ENCODE data around the gene KLHL5.
"Not testable (repeated sequence)": the region's sequence is repeated elsewhere in the genome, so short reads cannot be mapped to it uniquely, and the experiment has no call there.

KLHL5 gene

GRCh38 chr4:39104255-39104654, 42.2 kb downstream of the KLHL5 start:
- no peak for DNase-seq

DNA sequence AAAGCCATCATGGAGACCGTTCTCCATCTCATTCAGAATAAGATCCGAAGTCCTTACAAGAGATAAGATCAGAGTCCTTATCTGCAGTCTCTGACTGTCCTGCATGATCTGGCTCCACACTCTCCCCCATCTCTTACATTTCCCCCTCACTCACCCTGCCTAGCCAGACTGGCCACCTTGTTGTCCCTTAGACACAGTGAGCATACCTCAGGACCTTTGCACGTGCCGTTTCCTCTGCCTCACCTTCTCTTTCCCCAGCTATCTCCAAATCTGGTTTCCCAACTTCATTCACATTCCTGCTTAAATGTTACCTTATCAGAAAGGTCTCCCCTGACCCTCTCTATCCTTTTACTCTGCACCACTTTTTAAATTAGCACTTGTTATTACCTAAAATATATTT, 44.0 kb downstream of the KLHL5 start:
- DNase-seq = no peak

DNA sequence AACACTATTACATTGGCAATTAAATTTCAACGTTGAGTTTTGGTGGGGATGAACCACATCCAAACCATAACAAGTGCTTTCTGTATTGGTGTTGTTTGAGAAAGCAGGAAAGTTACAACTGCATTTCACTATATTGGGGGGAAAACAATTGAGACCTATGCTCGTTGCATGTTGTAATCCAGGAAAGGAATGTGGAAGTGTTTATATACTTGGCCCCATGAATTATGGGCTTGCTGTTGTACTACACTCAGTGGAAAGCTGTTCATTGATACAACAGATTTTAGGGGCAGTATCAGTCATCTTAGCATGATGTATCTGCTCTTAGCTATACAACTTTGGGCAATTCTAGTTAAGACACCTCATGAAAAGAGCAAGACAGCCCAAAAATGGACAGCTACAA, 52.4 kb downstream of the KLHL5 start:
- no peak for DNase-seq

DNA sequence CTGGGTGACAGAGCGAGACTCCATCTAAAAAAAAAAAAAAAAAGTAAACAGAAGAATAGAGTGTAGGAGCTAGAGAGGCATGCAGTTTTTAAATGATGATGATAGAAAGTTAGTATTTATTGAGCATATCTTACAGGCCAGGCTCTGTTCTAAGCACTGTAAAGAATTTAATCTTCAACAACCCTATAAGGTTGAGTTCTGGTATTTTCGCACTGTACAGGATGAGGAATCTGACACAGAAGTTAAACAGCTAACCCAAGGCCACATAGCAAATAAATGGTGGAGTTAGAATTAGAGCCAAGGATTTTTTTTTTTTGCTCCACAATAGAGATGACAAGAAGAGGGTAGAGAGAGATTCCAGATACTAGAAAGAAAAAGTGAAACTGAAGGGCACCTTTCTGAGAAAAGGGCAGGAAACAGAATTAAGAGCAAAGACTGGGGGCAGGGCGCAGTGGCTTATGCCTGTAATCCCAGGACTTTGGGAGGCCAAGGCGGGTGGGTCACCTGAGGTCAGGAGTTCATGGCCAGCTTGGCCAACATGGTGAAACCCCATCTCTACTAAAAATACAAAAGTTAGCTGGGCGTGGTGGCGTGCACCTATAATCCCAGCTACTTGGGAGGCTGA, 56.1 kb downstream of the KLHL5 start:
- peak; percentile 22 for DNase-seq

GRCh38 chr4:39120418-39120817, 58.4 kb downstream of the KLHL5 start:
- DNase-seq = no peak

- DNase-seq = no peak
Observed at GRCh38 chr4:39124885-39125599, 63.0 kb downstream of the KLHL5 start.

GRCh38 chr4:39125600-39125985, 63.6 kb downstream of the KLHL5 start:
- no peak for DNase-seq

DNA sequence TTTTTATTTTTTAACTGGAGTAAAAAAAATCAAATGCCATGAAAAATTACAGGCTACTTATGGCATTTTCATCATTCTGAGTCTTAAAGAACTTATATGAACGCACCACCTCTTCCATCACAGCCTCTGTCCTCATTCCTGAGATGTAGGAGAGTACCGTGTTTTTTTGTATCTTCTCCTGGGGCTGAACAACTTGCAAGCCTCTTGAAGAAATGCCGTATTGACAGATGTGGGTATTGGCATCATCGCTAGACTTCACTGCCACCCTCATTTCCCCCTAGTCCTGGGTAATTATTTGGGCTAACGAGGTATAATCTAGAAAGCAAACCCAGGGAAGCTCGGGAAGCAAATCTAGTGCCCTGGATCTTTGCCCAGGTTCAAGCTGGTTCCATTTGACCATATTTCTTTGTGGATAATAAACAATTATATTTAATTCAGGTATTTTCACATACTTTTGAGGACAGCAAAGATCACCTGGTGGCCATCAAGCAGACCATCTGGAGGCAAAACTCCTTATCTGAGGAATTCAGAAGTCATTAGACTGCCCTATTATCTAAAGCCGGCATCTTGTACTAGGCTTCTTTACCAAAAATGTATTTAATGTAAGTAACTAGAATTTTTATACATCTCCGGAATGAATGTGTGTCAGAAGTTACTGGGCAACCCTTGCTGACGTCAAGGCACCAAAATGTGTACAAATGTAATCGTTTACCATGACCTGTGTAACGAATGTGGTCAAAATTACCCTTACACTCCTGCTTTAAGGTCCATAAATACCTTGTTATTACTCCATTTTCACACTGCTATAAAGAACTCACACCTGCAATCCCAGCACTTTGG, 64.4 kb downstream of the KLHL5 start:
- DNase-seq = no peak

DNA sequence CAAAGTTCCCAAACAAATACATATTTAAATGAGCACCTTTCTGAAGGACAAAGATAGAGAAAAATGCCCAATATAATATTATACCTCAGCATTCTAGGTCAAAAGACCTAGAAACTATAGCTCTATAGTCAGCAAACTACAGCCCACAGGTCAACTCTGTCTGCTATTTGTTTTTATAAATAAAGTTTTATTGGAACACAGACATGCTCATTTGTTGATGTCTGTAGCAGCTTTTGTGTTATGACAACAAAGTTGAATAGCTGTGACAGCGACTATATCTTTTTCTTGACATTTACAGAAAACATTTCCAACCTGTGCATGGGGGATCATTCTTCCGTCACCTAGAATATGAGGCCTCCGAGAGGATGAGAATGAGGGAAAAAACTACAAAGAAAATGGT, 71.6 kb downstream of the KLHL5 start:
- DNase-seq = no peak

DNA sequence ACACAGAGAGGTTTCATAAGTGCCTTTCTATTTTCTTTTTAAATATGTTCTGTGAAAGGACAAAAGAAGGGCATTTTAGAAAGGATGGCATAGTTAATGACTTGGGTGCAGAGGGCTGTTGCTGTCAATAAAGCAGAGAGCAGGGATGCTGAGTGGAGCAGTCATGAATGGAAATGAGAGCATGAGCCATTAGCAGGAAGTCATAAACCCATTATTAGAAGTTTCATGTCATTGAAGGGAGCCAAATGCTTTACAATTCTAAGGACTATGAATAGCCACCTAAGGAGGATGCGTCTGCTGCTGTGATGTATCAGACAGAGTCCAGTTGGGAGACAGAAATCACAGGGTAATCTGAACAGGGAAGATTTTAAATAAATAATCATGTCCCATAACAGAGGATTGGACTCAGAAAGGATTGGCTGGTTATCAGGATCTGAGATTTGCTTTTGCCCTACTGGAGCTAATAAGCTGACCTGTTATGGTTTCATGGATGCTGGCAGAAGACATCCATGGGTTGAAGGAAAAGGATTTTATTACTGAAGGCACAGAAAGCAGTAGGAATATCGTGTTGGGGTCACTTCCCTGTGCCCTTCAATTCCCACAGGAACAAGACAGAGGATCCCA, 72.8 kb downstream of the KLHL5 start:
- DNase-seq = no peak

DNA sequence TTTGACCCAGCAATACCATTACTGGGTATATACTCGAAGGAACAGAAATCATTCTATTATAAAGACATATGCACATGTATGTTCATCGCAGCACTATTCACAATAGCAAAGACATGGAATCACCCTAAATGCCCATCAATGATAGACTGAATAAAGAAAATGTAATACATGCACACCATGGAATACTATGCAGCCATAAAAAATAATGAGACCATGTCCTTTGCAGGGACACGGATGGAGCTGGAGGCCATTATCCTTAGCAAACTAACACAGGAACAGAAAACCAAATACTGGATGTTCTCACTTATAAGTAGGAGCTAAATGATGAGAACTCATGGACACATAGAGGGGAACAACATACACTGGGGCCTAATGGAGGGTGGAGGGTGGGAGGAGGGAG, 76.2 kb downstream of the KLHL5 start:
- DNase-seq = not testable (repeated sequence)

DNA sequence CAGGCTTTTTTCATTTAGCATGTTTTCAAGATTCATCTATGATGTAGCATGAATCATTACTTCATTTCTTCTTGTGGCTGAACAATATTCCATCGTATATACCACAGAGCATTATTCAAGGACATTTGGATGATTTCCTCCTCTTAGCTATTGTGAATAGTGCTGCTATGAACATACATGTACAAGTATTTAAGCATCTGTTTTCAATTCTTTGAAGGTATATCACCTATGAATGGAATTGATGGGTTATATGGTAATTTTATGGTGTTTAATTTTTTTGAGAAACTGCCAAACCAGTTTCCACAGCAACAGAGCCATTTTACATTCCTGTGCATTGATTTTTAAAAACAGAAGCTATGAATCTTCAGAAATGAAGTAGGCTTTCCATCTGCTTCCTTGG, 84.2 kb downstream of the KLHL5 start:
- DNase-seq = no peak

GRCh38 chr4:39154009-39154408, 92.0 kb downstream of the KLHL5 start:
- no peak for DNase-seq

DNA sequence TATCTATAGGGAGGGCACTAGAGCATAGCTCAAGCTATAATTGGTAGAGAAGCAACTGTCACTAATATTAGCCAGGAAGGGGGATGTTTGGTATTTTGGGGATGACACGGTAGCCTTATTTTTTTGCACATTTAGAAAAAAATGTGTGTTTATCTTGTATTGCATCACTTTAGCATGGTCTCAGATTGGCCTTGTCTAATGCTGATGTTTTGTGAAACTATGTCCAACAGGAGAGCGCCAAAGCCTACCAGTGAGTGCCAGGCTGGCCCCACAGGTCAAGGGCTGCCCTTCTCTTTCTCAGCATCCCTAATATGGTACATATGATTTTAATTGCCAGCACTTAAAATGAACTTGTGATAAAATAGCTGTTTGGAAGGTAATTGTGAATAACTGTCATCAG, 95.5 kb downstream of the KLHL5 start:
- DNase-seq = no peak

- DNase-seq = no peak
Observed at GRCh38 chr4:39166177-39166576, 104.1 kb downstream of the KLHL5 start.

DNA sequence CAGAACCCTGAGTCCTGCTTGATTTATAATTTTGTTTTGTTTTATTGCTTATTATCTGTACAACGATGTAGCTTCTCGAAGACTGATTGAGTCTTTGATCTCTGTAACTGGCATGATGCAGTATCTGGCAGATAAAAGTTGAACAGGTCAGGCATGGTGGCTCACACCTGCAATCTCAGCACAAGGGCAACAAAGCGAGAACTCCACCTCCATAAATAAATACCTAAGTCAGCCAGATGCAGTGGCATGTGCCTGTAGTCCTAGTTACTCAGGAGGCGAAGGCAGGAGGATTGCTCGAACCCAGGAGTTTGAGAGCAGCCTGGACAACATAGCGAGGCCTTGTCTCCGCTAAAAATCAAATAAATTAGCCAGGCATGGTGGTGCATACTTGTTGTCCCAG, 104.6 kb downstream of the KLHL5 start:
- no peak for DNase-seq

GRCh38 chr4:39169426-39169825, 107.4 kb downstream of the KLHL5 start:
- no peak for DNase-seq

- DNase-seq = no peak
Observed at GRCh38 chr4:39170301-39170700, 108.3 kb downstream of the KLHL5 start.
